HepG2 (cell line): ENCODE results near the gene ATP2C2. TPM values are rescaled to one million over a fixed set of nuclear protein-coding genes. Genes with fewer than 3 reads are reported as not detected.
A peak's percentile ranks its signal among the peaks of the same experiment; 100 is the strongest.

Source experiments
- CREBL2 ChIP-seq: sonication (generic); formaldehyde crosslinking; IDR thresholded peaks from 2 replicates; pipeline ENCODE4 v1.8.1; 2023; ENCODE audit warnings: missing genetic modification reagents, mild to moderate bottlenecking, borderline replicate concordance
- DMAP1 ChIP-seq: IDR thresholded peaks from 2 replicates; pipeline ENCODE4 v1.6.1; 2016
- FOXM1 ChIP-seq: sonication (generic); formaldehyde crosslinking; IDR thresholded peaks from 2 replicates; pipeline ENCODE4 v1.5.0; 2020; ENCODE audit warnings: missing genetic modification reagents
- FOXO1 ChIP-seq: sonication (generic); formaldehyde crosslinking; IDR thresholded peaks from 2 replicates; pipeline ENCODE4 v1.4.0; 2020; ENCODE audit warnings: missing genetic modification reagents
- HNF4G ChIP-seq, 2 experiments: sonication (generic) in 1 of 2; formaldehyde crosslinking in 1 of 2; IDR thresholded peaks; 2 replicates each; pipeline versions ENCODE4 v1.4.0 to v1.6.1; 2011 to 2020; ENCODE audit warnings: borderline replicate concordance in 2 of 2, low read depth in 2 of 2, mild to moderate bottlenecking in 2 of 2, low read length in 1 of 2, missing genetic modification reagents in 1 of 2, moderate library complexity in 1 of 2
- HOMEZ ChIP-seq: IDR thresholded peaks from 2 replicates; pipeline ENCODE4 v1.6.1; 2016; ENCODE audit warnings: low read depth
- LCORL ChIP-seq, 2 experiments: fragments of 450-650 bp in 1 of 2; sonication (generic) in 1 of 2; formaldehyde crosslinking in 1 of 2; IDR thresholded peaks; 2 replicates each; pipeline versions ENCODE4 v1.5.0 to v1.6.1; 2017 to 2020; ENCODE audit warnings: antibody characterized with exemption in 1 of 2, missing genetic modification reagents in 1 of 2
- NPAS2 ChIP-seq: sonication (generic); formaldehyde crosslinking; IDR thresholded peaks from 2 replicates; pipeline ENCODE4 v1.8.0; 2022; ENCODE audit warnings: mild to moderate bottlenecking, missing genetic modification reagents, borderline replicate concordance
- NR0B2 ChIP-seq: sonication (generic); formaldehyde crosslinking; IDR thresholded peaks from 2 replicates; pipeline ENCODE4 v1.4.0; 2020; ENCODE audit warnings: mild to moderate bottlenecking, missing genetic modification reagents
- NR1H2 ChIP-seq: sonication (generic); formaldehyde crosslinking; IDR thresholded peaks from 2 replicates; pipeline ENCODE4 v1.8.1; 2022; ENCODE audit warnings: low read depth, missing genetic modification reagents, borderline replicate concordance
- RFX3 ChIP-seq: IDR thresholded peaks from 2 replicates; pipeline ENCODE4 v1.6.1; 2016; ENCODE audit warnings: missing biosample characterization, missing genetic modification reagents
- RFXANK ChIP-seq: IDR thresholded peaks from 2 replicates; pipeline ENCODE4 v1.6.1; 2016
- SALL1 ChIP-seq: sonication (generic); formaldehyde crosslinking; IDR thresholded peaks from 2 replicates; pipeline ENCODE4 v1.8.0; 2022; ENCODE audit warnings: mild to moderate bottlenecking, missing genetic modification reagents
- SP4 ChIP-seq: sonication (generic); formaldehyde crosslinking; IDR thresholded peaks from 2 replicates; pipeline ENCODE4 v1.8.1; 2023; ENCODE audit warnings: mild to moderate bottlenecking, missing genetic modification reagents
- TCF7L2 ChIP-seq: IDR thresholded peaks from 2 replicates; pipeline ENCODE4 v1.6.1; 2011; ENCODE audit warnings: mild to moderate bottlenecking, low read depth, low read length, moderate library complexity
- XRCC5 ChIP-seq: fragments of 200-400 bp; formaldehyde crosslinking; optimal IDR thresholded peaks from 2 replicates; pipeline ENCODE3; 2017; ENCODE audit warnings: mild to moderate bottlenecking, low read length
- ZNF224 ChIP-seq: sonication (generic); formaldehyde crosslinking; IDR thresholded peaks from 2 replicates; pipeline ENCODE4 v1.5.0; 2020; ENCODE audit warnings: mild to moderate bottlenecking, missing genetic modification reagents
- ZNF251 ChIP-seq: sonication (generic); formaldehyde crosslinking; IDR thresholded peaks from 2 replicates; pipeline ENCODE4 v1.9.0; 2021; ENCODE audit warnings: mild to moderate bottlenecking, missing genetic modification reagents
- ZNF280B ChIP-seq: sonication (generic); formaldehyde crosslinking; IDR thresholded peaks from 2 replicates; pipeline ENCODE4 v1.5.0; 2020; ENCODE audit warnings: missing genetic modification reagents, mild to moderate bottlenecking, borderline replicate concordance
- ZNF546 ChIP-seq: sonication (generic); formaldehyde crosslinking; conservative IDR thresholded peaks from 2 replicates; pipeline ENCODE4 v1.8.1; 2023; ENCODE audit warnings: mild to moderate bottlenecking, missing genetic modification reagents
- ZNF552 ChIP-seq: sonication (generic); formaldehyde crosslinking; IDR thresholded peaks from 2 replicates; pipeline ENCODE4 v1.9.0; 2022; ENCODE audit warnings: missing genetic modification reagents, mild to moderate bottlenecking, borderline replicate concordance
- ZSCAN21 ChIP-seq: sonication (generic); formaldehyde crosslinking; IDR thresholded peaks from 2 replicates; pipeline ENCODE4 v1.8.0; 2022; ENCODE audit warnings: mild to moderate bottlenecking, missing genetic modification reagents, moderate library complexity, borderline replicate concordance
- ZSCAN31 ChIP-seq: sonication (generic); formaldehyde crosslinking; IDR thresholded peaks from 2 replicates; pipeline ENCODE4 v1.5.0; 2020; ENCODE audit warnings: low read depth, mild to moderate bottlenecking, missing genetic modification reagents
- polyA plus RNA-seq, 8 experiments: library from polyadenylated mRNA; depleted of rRNA in 3 of 8; stranded (reverse) in 7 of 8; unstranded in 1 of 8; fragments of >200 nt; fragmentation: Illumina TruSeq in 4 of 8; extraction: Trizol in 4 of 8; gene quantifications; 2 replicates each; pipeline versions ENCODE4 v1.2.1 to v1.2.3, GENCODE V29; 2011 to 2016; ENCODE audit warnings: low read depth in 4 of 8, missing spikeins in 1 of 8, mixed read lengths in 1 of 8; ENCODE audit not compliant: insufficient read depth in 1 of 8
- total RNA-seq, 5 experiments: library from RNA; depleted of rRNA; stranded (reverse); fragments of >200 nt; fragmentation: Illumina TruSeq; extraction: Trizol; gene quantifications; 2 replicates each; pipeline ENCODE4 v1.2.3, GENCODE V29; 2016; ENCODE audit warnings: low read depth in 1 of 5
- TF ChIP-seq, protein P1 (sequence below): sonication (generic); formaldehyde crosslinking; conservative IDR thresholded peaks from 2 replicates; pipeline ENCODE4 v1.4.0; 2020; ENCODE audit warnings: missing genetic modification reagents

The ATP2C2 gene
- total and polyA plus RNA-seq, 2 of the 13 experiments (the other 11 are each of a cell fraction or from before 2014, with no cell fraction given) = 0.07 TPM; not detected in 1

- 0 out of 2 replicates have a peak, but pooled peaks have one; percentile 30 for TF ChIP-seq ZNF552 (CRISPR knock-in tag)
- TF ChIP-seq ZSCAN31 (CRISPR knock-in tag) = 0 out of 2 replicates have a peak, but pooled peaks have one; percentile 21
- no peak for TF ChIP-seq ZNF546 (CRISPR knock-in tag)
- no peak for TF ChIP-seq HOMEZ (CRISPR knock-in tag)
- TF ChIP-seq XRCC5 = peak; percentile 31
- peak; percentile 43; the same call in 1 of the 2 replicates for TF ChIP-seq FOXO1 (CRISPR knock-in tag)
- TF ChIP-seq NR0B2 (CRISPR knock-in tag) = no peak
- TF ChIP-seq, protein P1, sequence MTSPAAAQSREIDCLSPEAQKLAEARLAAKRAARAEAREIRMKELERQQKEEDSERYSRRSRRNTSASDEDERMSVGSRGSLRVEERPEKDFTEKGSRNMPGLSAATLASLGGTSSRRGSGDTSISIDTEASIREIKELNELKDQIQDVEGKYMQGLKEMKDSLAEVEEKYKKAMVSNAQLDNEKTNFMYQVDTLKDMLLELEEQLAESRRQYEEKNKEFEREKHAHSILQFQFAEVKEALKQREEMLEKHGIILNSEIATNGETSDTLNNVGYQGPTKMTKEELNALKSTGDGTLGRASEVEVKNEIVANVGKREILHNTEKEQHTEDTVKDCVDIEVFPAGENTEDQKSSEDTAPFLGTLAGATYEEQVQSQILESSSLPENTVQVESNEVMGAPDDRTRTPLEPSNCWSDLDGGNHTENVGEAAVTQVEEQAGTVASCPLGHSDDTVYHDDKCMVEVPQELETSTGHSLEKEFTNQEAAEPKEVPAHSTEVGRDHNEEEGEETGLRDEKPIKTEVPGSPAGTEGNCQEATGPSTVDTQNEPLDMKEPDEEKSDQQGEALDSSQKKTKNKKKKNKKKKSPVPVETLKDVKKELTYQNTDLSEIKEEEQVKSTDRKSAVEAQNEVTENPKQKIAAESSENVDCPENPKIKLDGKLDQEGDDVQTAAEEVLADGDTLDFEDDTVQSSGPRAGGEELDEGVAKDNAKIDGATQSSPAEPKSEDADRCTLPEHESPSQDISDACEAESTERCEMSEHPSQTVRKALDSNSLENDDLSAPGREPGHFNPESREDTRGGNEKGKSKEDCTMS (CRISPR knock-in tag) = no peak
- TF ChIP-seq ZNF224 (CRISPR knock-in tag) = 0 out of 2 replicates have a peak, but pooled peaks have one; percentile 36
- TF ChIP-seq SALL1 = peak; percentile 34; the same call in 1 of the 2 replicates
- TF ChIP-seq HNF4G (IDR thresholded peaks at IDR 0.05; ENCODE audit: borderline replicate concordance, low read depth, low read length) = peak; percentile 57; the same call in 1 of the 2 replicates
- peak; percentile 89; the same call in 1 of the 2 replicates for TF ChIP-seq HNF4G (CRISPR knock-in tag; IDR thresholded peaks at IDR 0.05; ENCODE audit: borderline replicate concordance, low read depth)
- TF ChIP-seq CREBL2 (CRISPR knock-in tag) = no peak
- no peak for TF ChIP-seq NPAS2 (CRISPR knock-in tag)
- TF ChIP-seq ZSCAN21 (CRISPR knock-in tag) = no peak
- TF ChIP-seq TCF7L2 = no peak
- no peak for TF ChIP-seq DMAP1 (CRISPR knock-in tag)
- TF ChIP-seq ZNF251 = no peak
- no peak for TF ChIP-seq RFXANK (CRISPR knock-in tag)
- 0 out of 2 replicates have a peak, but pooled peaks have one; percentile 33 for TF ChIP-seq ZNF280B
- TF ChIP-seq SP4 (CRISPR knock-in tag) = no peak
- TF ChIP-seq LCORL (IDR thresholded peaks at IDR 0.05) = no peak
- TF ChIP-seq LCORL (CRISPR knock-in tag; IDR thresholded peaks at IDR 0.05) = no peak; the same call in 1 of the 2 replicates
- no peak for TF ChIP-seq RFX3 (CRISPR knock-in tag)
- no peak for TF ChIP-seq NR1H2 (CRISPR knock-in tag)
- TF ChIP-seq FOXM1 (CRISPR knock-in tag) = no peak
Observed at GRCh38 chr16:84443166-84443802, 74.9 kb downstream of the ATP2C2 start (continued).
